Erythroblast (primary cell): Measurements from ENCODE around the gene IL12RB1.

ENCODE experiments used
- GATA1 ChIP-seq: IDR thresholded peaks from 2 replicates; pipeline ENCODE4 v1.6.1; 2011; ENCODE audit warnings: low read depth, mild to moderate bottlenecking, control low read depth, low read length, moderate library complexity
- POLR2A ChIP-seq: IDR thresholded peaks from 2 replicates; pipeline ENCODE4 v1.6.1; 2011; ENCODE audit warnings: mild to moderate bottlenecking, low read length

- no peak for TF ChIP-seq POLR2A
- TF ChIP-seq GATA1 = no peak
Observed at GRCh38 chr19:18101268-18101667, 14.5 kb upstream of the IL12RB1 start.
